ENCODE data around the gene GDI1.
A peak's percentile ranks its signal among the peaks of the same experiment; 100 is the strongest.

GDI1 gene

GRCh38 chrX:154439841-154440240 lies 2.9 kb downstream of the GDI1 start:
- DNase-seq = no peak

DNA sequence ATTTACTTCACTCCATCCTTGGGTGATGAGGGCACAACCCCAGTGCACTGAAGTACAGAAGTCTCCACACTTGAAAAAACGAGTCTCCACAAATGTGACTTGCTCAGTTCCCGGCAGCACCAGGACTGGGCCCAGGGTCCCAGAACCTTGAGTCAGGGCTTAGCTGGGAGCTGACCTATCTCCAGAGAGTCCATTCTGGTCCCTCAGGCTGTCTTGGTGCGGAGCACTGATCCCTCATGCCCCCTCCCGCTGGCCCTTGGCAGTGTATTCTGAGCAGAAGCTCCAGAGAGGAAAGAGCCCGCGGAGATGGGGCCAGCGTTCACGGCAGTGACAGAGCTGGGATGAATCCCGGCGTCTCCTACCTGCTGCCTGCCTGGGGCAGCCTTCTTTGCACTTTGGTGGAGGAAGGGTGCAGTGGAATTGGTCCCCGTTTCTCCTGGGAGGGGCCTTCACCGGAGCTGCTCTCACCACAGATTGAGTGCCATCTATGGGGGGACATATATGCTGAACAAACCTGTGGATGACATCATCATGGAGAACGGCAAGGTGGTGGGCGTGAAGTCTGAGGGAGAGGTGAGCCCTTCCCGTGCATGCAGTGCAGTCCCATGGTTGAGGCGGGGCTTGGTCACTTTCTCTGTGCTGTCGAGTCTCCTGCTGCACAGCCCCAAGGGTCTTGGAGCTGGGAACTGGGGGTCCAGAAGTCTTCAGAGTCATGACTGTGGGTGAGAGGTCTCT lies 3.8 kb downstream of the GDI1 start:
- DNase-seq = no peak

DNA sequence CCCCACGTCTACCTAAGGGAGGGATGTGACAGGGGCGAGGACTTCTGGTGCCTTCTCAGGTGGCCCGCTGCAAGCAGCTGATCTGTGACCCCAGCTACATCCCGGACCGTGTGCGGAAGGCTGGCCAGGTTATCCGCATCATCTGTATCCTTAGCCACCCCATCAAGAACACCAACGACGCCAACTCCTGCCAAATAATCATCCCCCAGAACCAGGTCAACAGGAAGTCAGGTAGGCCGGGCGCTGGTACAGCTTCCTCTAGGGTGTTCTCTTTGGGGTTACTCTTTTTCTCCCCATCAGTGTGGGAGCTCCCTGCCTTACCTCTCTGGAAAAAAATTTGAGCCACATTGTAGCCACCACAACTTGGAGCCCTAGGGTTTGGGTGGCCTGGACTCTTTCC lies 4.6 kb downstream of the GDI1 start:
- DNase-seq = no peak

DNA sequence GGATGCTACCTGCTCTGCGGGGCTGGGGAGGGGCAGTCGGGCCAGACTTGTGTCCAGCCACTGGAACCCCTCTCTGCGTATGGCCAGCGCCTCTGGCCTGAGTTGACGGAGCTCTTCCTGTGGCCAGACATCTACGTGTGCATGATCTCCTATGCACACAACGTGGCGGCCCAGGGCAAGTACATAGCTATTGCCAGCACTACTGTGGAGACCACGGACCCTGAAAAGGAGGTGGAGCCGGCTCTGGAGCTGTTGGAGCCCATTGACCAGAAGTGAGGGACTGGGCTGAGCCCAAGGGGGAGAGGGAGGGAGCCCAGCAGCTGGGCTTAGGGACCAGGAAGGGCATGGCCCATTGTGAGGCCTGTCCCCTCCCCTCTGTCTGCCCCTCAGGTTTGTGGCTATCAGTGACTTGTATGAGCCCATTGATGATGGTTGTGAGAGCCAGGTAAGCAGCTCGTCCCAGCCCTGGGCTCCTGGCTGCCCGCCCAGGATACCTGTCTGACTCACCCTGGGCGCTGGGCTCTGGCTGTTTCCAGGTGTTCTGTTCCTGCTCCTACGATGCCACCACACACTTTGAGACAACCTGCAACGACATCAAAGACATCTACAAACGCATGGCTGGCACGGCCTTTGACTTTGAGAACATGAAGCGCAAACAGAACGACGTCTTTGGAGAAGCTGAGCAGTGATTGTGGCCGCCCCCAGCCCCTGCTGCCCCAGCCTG lies 5.2 kb downstream of the GDI1 start:
- no peak for DNase-seq

DNA sequence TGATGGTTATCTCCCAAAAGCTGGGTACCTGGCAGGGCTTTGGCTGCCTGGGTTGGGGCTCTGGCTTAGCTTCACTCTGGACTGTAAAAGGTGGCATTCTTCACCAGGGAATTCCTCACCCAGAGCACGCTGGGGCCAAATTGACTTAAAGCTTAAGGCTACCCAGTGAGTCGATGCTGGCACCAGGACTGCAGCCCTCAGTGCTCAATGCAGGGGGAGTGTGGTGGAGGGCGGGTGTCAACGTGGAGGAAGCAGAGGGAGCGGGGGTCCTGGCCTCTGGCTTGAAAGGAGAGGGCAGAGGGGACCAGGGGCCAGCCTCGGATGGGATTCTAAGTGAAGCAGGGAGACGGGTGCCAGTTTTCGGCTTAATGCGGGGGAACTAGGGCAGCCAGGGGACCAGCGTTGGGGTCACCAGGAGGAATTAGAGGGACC lies 6.5 kb downstream of the GDI1 start:
- no peak for DNase-seq

DNA sequence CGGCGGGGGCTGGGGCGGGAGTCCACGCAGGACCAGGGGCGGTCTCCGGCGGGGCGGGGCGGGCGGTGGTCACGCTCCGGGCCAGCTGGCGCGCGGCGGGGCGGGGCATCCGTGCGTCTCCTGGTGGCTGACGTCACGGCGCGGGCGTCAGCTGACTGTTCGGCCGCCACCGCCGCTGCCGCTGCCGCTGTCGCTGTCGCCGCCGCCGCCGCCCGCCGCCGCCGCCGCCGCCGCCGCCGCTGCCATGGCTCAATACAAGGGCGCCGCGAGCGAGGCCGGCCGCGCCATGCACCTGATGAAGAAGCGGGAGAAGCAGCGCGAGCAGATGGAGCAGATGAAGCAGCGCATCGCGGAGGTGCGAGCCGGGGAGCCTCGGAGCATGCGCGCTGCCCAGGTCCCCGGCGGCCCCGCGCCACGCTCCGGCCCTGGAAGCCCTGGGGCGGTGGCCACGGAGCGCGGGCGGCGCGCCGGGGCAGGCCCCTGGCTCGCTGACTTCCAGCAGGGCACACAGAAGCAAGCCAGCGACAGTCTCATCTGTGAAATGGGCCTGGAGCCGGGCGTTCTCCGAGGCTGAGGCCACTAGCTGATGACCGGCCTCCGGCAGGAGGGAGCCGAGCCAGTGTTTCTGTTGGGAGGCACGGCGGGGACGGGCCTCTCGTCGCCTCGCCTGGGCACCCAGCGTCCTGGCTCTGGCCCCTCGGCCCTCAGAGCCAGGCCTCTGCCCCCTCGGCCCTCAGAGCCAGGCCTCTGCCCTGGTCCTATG lies 7.2 kb downstream of the GDI1 start, which contains the start of gene FAM50A:
Gene FAM50A, plus strand, starts transcription at position 150 of the 763 bp plus-strand sequence. Its CDS starts 95 bp downstream, at position 245.
- peak; percentile 22 for DNase-seq

DNA sequence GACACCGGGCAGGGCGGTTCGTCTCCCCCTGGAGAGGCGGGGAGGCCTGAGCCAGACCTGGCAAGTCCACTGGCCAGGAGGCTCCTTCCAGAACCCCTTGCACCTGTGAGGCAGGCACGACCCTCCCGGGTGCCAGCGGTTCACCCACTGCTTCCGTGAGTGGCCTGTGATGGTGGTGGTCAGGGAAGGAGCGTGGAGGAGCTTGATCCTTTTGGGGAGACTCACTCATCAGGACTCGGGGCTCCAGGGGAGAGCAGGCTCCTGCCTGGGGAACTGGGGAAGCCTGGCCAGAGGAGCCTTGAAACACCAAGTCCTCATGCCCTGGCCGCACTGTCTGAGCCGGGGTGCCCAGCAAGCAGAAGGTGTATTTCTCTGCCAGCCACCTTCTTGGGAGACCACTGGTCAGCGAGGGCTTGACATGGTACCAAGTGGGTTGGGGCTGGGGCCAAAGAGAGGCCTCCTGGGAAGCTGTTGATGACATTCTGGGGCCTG lies 7.8 kb downstream of the GDI1 start:
- no peak for DNase-seq

GRCh38 chrX:154445776-154446175 lies 8.8 kb downstream of the GDI1 start:
- no peak for DNase-seq

DNA sequence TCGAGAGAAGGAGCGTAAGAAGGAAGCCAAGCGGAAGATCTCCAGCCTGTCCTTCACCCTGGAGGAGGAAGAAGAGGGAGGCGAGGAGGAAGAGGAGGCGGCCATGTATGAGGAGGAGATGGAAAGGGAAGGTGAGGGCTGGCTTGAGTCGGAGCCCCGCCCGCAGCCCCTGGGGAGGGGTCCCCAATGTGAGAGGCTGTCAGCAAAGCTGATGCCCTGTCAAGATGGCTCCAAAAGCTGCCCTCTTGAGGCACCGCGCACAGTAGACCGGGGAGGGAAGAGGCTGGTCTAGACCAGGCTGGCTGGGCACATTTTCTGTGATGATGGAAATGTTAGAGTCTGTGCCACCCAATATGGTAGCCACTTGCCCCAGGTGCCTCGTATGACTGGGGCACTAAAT lies 9.5 kb downstream of the GDI1 start:
- DNase-seq = no peak

DNA sequence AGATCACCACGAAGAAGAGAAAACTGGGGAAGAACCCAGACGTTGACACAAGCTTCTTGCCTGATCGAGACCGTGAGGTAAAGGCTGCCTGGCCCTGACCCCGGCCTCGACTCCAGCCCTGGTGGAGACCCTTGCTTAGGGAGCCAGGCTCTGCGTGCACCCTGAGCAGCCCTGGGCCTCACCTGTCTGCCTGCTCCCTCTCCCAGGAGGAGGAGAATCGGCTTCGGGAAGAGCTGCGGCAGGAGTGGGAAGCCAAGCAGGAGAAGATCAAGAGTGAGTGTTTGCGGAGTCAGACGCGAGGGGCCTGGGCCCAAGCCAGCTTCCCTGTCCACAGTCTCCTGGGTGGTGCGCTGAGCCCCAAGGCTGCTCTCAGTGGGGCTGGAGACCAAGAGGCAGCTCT lies 11.5 kb downstream of the GDI1 start:
- no peak for DNase-seq

- no peak for DNase-seq
Observed at GRCh38 chrX:154449618-154450017, 12.7 kb downstream of the GDI1 start.

DNA sequence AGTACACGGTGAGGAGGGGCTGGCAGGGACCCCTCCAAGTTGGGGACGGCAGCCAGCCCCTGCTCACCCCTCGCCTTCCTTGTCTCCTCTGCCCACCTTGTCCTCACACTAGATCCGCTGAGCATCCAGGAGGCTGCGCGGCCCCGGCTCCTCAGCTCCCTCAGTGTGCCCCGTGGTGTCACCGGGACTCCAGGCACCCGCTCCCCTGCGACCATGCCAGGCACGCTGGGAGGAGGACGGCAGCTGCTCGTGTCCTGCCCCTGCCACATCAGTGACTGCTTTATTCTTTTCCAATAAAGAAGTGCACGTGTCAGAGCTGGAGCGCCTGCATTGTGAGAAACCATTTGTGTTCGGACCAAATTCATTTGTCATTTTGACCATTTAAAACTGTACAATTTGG lies 13.4 kb downstream of the GDI1 start:
- DNase-seq = no peak

DNA sequence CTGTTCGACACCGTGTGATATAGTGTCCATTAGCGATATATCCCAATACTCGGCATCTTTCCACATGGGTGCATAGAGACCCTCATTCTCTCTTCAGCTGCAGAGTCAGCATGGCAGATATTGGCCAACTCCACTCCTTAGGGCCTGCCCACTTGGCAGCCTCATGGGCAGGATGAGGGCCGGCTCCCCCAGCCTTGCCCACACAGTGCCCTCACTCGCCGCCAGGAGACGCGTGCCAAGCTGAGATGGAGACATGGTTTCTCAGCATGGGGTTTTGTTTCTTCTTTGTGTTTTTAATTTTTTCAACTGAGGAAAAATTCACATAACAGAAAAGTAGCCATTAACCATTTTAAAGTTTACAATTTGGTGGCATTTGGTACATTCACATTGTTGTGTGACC lies 15.9 kb downstream of the GDI1 start:
- no peak for DNase-seq

- peak; percentile 28 for DNase-seq
Observed at GRCh38 chrX:154457491-154458115, 20.6 kb downstream of the GDI1 start.

GRCh38 chrX:154458116-154458953 lies 21.4 kb downstream of the GDI1 start, which contains the start of gene PLXNA3:
Gene PLXNA3 (plus strand): TSS chrX:154458281. CDS start chrX:154460184, 1,903 bp downstream.
- no peak for DNase-seq

- DNase-seq = no peak
Observed at GRCh38 chrX:154458954-154459778, 22.2 kb downstream of the GDI1 start.

GRCh38 chrX:154459832-154460231 lies 22.9 kb downstream of the GDI1 start:
- DNase-seq = no peak

- DNase-seq = no peak
Observed at GRCh38 chrX:154460326-154460725, 23.4 kb downstream of the GDI1 start.

DNA sequence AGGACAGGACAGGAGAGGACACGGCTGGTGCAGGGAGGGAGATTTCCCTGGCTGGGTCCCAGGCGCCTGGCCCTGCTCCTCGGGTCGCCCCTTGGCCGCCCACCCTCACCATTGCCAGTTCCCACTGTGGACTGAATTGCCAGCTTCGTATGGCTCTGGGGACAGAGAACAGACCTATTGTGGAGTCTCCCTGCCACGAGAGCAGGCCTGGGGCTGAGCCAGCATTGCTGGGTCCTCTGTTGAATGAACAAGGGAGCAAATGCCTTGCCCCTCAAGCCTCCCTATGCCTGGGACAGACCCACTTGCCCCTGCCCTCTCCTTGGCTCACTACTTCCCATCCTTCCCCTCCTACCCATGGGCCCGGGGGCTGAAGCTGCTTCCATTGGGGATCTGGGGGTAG lies 25.4 kb downstream of the GDI1 start:
- DNase-seq = no peak

GRCh38 chrX:154463611-154464220 lies 26.8 kb downstream of the GDI1 start:
- DNase-seq = no peak
